Activated T-cell treated with anti-CD3 and anti-CD28 coated beads, Interleukin-2, amount 50 U/mL, for 1 hour (primary cell): ENCODE results near the gene KIAA0319L.
A peak's percentile ranks its signal among the peaks of the same experiment; 100 is the strongest.
"Not testable (repeated sequence)": the region's sequence is repeated elsewhere in the genome, so short reads cannot be mapped to it uniquely, and the experiment has no call there.

Source experiments
- DNase-seq: peaks from one replicate; pipeline ENCODE4 v3.0.0-alpha.2; 2020

KIAA0319L gene

GRCh38 chr1:35477870-35478269 is 79.3 kb downstream of the KIAA0319L start:
- DNase-seq, result no peak

- DNase-seq, result no peak
These were observed 81.1 kb downstream of the KIAA0319L start for GRCh38 chr1:35475856-35476674.

- no peak for DNase-seq
These were observed 81.8 kb downstream of the KIAA0319L start for GRCh38 chr1:35475356-35475755.

GRCh38 chr1:35473216-35473615 is 84.0 kb downstream of the KIAA0319L start:
- DNase-seq, result not testable (repeated sequence)

GRCh38 chr1:35470977-35471613 is 86.1 kb downstream of the KIAA0319L start:
- no peak for DNase-seq

GRCh38 chr1:35466120-35466519 is 91.1 kb downstream of the KIAA0319L start:
- no peak for DNase-seq

GRCh38 chr1:35463749-35464148 is 93.5 kb downstream of the KIAA0319L start:
- not testable (repeated sequence) for DNase-seq

GRCh38 chr1:35463232-35463631 is 94.0 kb downstream of the KIAA0319L start:
- DNase-seq, result no peak

- no peak for DNase-seq
These were observed 95.1 kb downstream of the KIAA0319L start for GRCh38 chr1:35461966-35462651.

GRCh38 chr1:35460796-35461195 is 96.4 kb downstream of the KIAA0319L start:
- DNase-seq, result no peak

- DNase-seq, result no peak
These were observed 102.6 kb downstream of the KIAA0319L start for GRCh38 chr1:35454616-35455015.

- DNase-seq, result no peak
These were observed 103.0 kb downstream of the KIAA0319L start for GRCh38 chr1:35454176-35454575.

- no peak for DNase-seq
These were observed 104.2 kb downstream of the KIAA0319L start for GRCh38 chr1:35453031-35453430.

GRCh38 chr1:35452106-35452774 is 105.0 kb downstream of the KIAA0319L start:
- no peak for DNase-seq

- peak; percentile 83 for DNase-seq
These were observed 106.1 kb downstream of the KIAA0319L start for GRCh38 chr1:35451125-35451528.

GRCh38 chr1:35449334-35450008 is 107.7 kb downstream of the KIAA0319L start:
- no peak for DNase-seq

GRCh38 chr1:35448344-35448801 is 108.8 kb downstream of the KIAA0319L start:
- no peak for DNase-seq

- DNase-seq, result no peak
These were observed 109.9 kb downstream of the KIAA0319L start for GRCh38 chr1:35447278-35447677.

GRCh38 chr1:35444519-35444774 is 112.8 kb downstream of the KIAA0319L start:
- no peak for DNase-seq

- no peak for DNase-seq
These were observed 113.3 kb downstream of the KIAA0319L start for GRCh38 chr1:35443768-35444518.

GRCh38 chr1:35442734-35443133 is 114.5 kb downstream of the KIAA0319L start:
- no peak for DNase-seq
